H1 (cell line): ENCODE measurements around the gene STRA8. TPM values are rescaled to one million over a fixed set of nuclear protein-coding genes. Genes with fewer than 3 reads are reported as not detected.

Experiments used
- CTCF ChIA-PET: fragments of 300-600 bp; sonication (Branson Sonifier 250); formaldehyde crosslinking; loops from one replicate; lab custom pipeline; 2021; ENCODE audit not compliant: partially characterized antibody; lab: Charles Lee
- POLR2A ChIA-PET: fragments of 300-600 bp; sonication (Branson Sonifier 250); formaldehyde crosslinking; loops from one replicate; lab custom pipeline; 2021; ENCODE audit warnings: inconsistent platforms; ENCODE audit not compliant: partially characterized antibody; lab: Charles Lee
- DNase-seq, 2 experiments: peaks; one replicate each; pipeline versions ENCODE4 v3.0.0 to v3.0.0-alpha.2; 2010 to 2022; ENCODE audit warnings: low spot score in 2 of 2, low read depth in 1 of 2, mixed read lengths in 1 of 2
- FAIRE-seq: peaks from 2 replicates; lab custom pipeline; 2011; peaks lifted over from hg19 to GRCh38; lab: Jason Lieb, UNC
- H2AFZ ChIP-seq: 2 replicates; pipeline ENCODE4 v1.8.1; 2012; ENCODE audit warnings: low read length, inconsistent platforms
- H2AK5ac ChIP-seq: 2 replicates; pipeline ENCODE4 v1.6.1; 2013; ENCODE audit warnings: low read depth, low read length
- H2BK120ac ChIP-seq: replicated peaks from 2 replicates; pipeline ENCODE3; 2013; ENCODE audit warnings: low read depth, low read length, inconsistent platforms
- H2BK12ac ChIP-seq: 2 replicates; pipeline ENCODE4 v1.6.1; 2013; ENCODE audit warnings: low read depth, low read length
- H2BK15ac ChIP-seq: 2 replicates; pipeline ENCODE4 v1.6.1; 2013; ENCODE audit warnings: low read length
- H2BK20ac ChIP-seq: 2 replicates; pipeline ENCODE4 v1.6.1; 2013; ENCODE audit warnings: low read length
- H2BK5ac ChIP-seq: 2 replicates; pipeline ENCODE4 v1.6.1; 2013; ENCODE audit warnings: low read depth, low read length
- H3K14ac ChIP-seq: 2 replicates; pipeline ENCODE4 v1.6.1; 2013; ENCODE audit warnings: inconsistent platforms; ENCODE audit not compliant: insufficient read length
- H3K18ac ChIP-seq: 2 replicates; pipeline ENCODE4 v1.6.1; 2013; ENCODE audit warnings: low read length; ENCODE audit errors: extremely low read depth
- H3K23ac ChIP-seq: 2 replicates; pipeline ENCODE4 v1.6.1; 2013; ENCODE audit warnings: inconsistent platforms; ENCODE audit not compliant: insufficient read length
- H3K23me2 ChIP-seq: 2 replicates; pipeline ENCODE4 v1.6.1; 2013; ENCODE audit warnings: low read depth, low read length
- H3K27ac ChIP-seq: 2 replicates; pipeline ENCODE4 v1.6.1; 2011; ENCODE audit warnings: low read depth, low read length, inconsistent platforms
- H3K27me3 ChIP-seq, 4 experiments: replicated peaks in 1 of 4; 1 replicate in 1 of 4; 2 replicates in 3 of 4; pipeline versions ENCODE4 v1.6.1 to v1.8.1; 2011 to 2013; ENCODE audit warnings: low read length in 3 of 4, mild to moderate bottlenecking in 3 of 4, inconsistent platforms in 2 of 4, mixed read lengths in 2 of 4, moderate library complexity in 1 of 4; ENCODE audit not compliant: control insufficient read depth in 3 of 4, insufficient read depth in 3 of 4; ENCODE audit errors: extremely low read depth in 1 of 4
- H3K36me3 ChIP-seq, 4 experiments: 2 replicates each; pipeline versions ENCODE4 v1.6.1 to v1.8.1; 2011 to 2013; ENCODE audit warnings: mild to moderate bottlenecking in 4 of 4, low read length in 3 of 4, moderate library complexity in 2 of 4, control low read depth in 1 of 4, inconsistent platforms in 1 of 4; ENCODE audit not compliant: insufficient read depth in 4 of 4, control insufficient read depth in 2 of 4
- H3K4ac ChIP-seq: replicated peaks from 2 replicates; pipeline ENCODE3; 2013; ENCODE audit warnings: low read length, low read depth, mixed read lengths, inconsistent platforms; ENCODE audit not compliant: insufficient read length
- H3K4me1 ChIP-seq, 4 experiments: replicated peaks in 1 of 4; 1 replicate in 1 of 4; 2 replicates in 3 of 4; pipeline versions ENCODE4 v1.6.1 to v1.8.1; 2011 to 2013; ENCODE audit warnings: low read length in 3 of 4, inconsistent platforms in 2 of 4, mixed read lengths in 1 of 4; ENCODE audit not compliant: insufficient read depth in 4 of 4, control insufficient read depth in 3 of 4
- H3K4me2 ChIP-seq, 2 experiments: 2 replicates each; pipeline versions ENCODE4 v1.6.1 to v1.8.1; 2011 to 2013; ENCODE audit warnings: low read depth in 2 of 2, low read length in 2 of 2, control low read depth in 1 of 2, inconsistent platforms in 1 of 2, mild to moderate bottlenecking in 1 of 2; ENCODE audit not compliant: insufficient read depth in 1 of 2
- H3K4me3 ChIP-seq, 4 experiments: fragments of 200-600, 300-600 bp in 1 of 4; sonication (generic), shearing (Covaris generic), sonication (Bioruptor Twin) in 1 of 4; 2 replicates each; pipeline versions ENCODE4 v1.5.1 to v1.8.1; 2011 to 2016; ENCODE audit warnings: low read length in 4 of 4, low read depth in 3 of 4, control low read depth in 2 of 4, inconsistent platforms in 2 of 4, mild to moderate bottlenecking in 2 of 4, mixed read lengths in 1 of 4, moderate library complexity in 1 of 4; ENCODE audit not compliant: insufficient read depth in 2 of 4; ENCODE audit errors: extremely low read depth in 1 of 4
- H3K56ac ChIP-seq: replicated peaks from 2 replicates; pipeline ENCODE3; 2013; ENCODE audit warnings: low read depth, mild to moderate bottlenecking, mixed read lengths, low read length, inconsistent platforms; ENCODE audit not compliant: insufficient read length
- H3K79me1 ChIP-seq: 2 replicates; pipeline ENCODE4 v1.6.1; 2013; ENCODE audit warnings: low read depth, low read length, control low read depth
- H3K79me2 ChIP-seq, 2 experiments: 2 replicates each; pipeline versions ENCODE4 v1.6.1 to v1.8.1; 2012 to 2013; ENCODE audit warnings: low read length in 2 of 2, mild to moderate bottlenecking in 2 of 2, inconsistent platforms in 1 of 2; ENCODE audit not compliant: insufficient read depth in 2 of 2, control insufficient read depth in 1 of 2
- H3K9ac ChIP-seq, 4 experiments: replicated peaks in 1 of 4; 1 replicate in 1 of 4; 2 replicates in 3 of 4; pipeline versions ENCODE4 v1.6.1 to v1.8.1; 2011 to 2013; ENCODE audit warnings: low read depth in 3 of 4, low read length in 3 of 4, control low read depth in 2 of 4, mild to moderate bottlenecking in 2 of 4, moderate library complexity in 2 of 4, inconsistent platforms in 1 of 4; ENCODE audit errors: extremely low read depth in 1 of 4
- H3K9me3 ChIP-seq, 2 experiments: 2 replicates each; pipeline versions ENCODE4 v1.6.1 to v1.8.1; 2012 to 2013; ENCODE audit warnings: mild to moderate bottlenecking in 2 of 2, moderate library complexity in 2 of 2, control low read depth in 1 of 2, inconsistent platforms in 1 of 2, low read depth in 1 of 2, low read length in 1 of 2, mixed read lengths in 1 of 2; ENCODE audit not compliant: insufficient read depth in 2 of 2
- H4K20me1 ChIP-seq, 2 experiments: replicated peaks in 1 of 2; 2 replicates each; pipeline versions ENCODE3 to v1.8.1; 2011 to 2013; ENCODE audit warnings: inconsistent platforms in 2 of 2, low read length in 2 of 2, mild to moderate bottlenecking in 1 of 2; ENCODE audit not compliant: insufficient read depth in 2 of 2, control insufficient read depth in 1 of 2
- H4K5ac ChIP-seq: 2 replicates; pipeline ENCODE4 v1.6.1; 2013; ENCODE audit warnings: low read length, low read depth, mixed read lengths, inconsistent platforms; ENCODE audit not compliant: insufficient read length
- H4K8ac ChIP-seq: 2 replicates; pipeline ENCODE4 v1.8.0; 2013; ENCODE audit warnings: mild to moderate bottlenecking, moderate library complexity, low read length, inconsistent platforms; ENCODE audit not compliant: insufficient read depth; ENCODE audit errors: extremely low read depth
- H4K91ac ChIP-seq: replicated peaks from 2 replicates; pipeline ENCODE3; 2013; ENCODE audit warnings: low read length, mixed read lengths, inconsistent platforms; ENCODE audit not compliant: insufficient read length
- ASH2L ChIP-seq: fragments of 200-600, 300-600 bp; sonication (generic); IDR thresholded peaks from one replicate; pipeline ENCODE4 v1.7.1; 2017; ENCODE audit warnings: low read length
- CEBPB ChIP-seq: IDR thresholded peaks from 2 replicates; pipeline ENCODE4 v1.6.1; 2012; ENCODE audit warnings: low read depth, low read length
- CREB1 ChIP-seq: IDR thresholded peaks from 2 replicates; pipeline ENCODE4 v1.6.1; 2012; ENCODE audit warnings: inconsistent platforms
- EGR1 ChIP-seq: IDR thresholded peaks from 2 replicates; pipeline ENCODE4 v1.6.1; 2011; ENCODE audit warnings: low read depth, low read length, borderline replicate concordance
- EP300 ChIP-seq, 2 experiments: IDR thresholded peaks; 1 replicate in 1 of 2; 2 replicates in 1 of 2; pipeline ENCODE4 v1.6.1; 2011 to 2012; ENCODE audit warnings: low read depth in 2 of 2, low read length in 2 of 2, mild to moderate bottlenecking in 2 of 2, borderline replicate concordance in 1 of 2, inconsistent platforms in 1 of 2, moderate library complexity in 1 of 2
- JUND ChIP-seq: IDR thresholded peaks from 2 replicates; pipeline ENCODE4 v1.6.1; 2011; ENCODE audit warnings: mild to moderate bottlenecking, improper control_type of control experiment, low read length
- POLR2A ChIP-seq, 2 experiments: IDR thresholded peaks; 1 replicate in 1 of 2; 2 replicates in 1 of 2; pipeline ENCODE4 v1.6.1; 2011; ENCODE audit warnings: low read depth in 2 of 2, low read length in 2 of 2, mild to moderate bottlenecking in 2 of 2; ENCODE audit errors: control extremely low read depth in 1 of 2
- POLR2AphosphoS5 ChIP-seq: IDR thresholded peaks from 2 replicates; pipeline ENCODE4 v1.6.1; 2011; ENCODE audit warnings: low read depth, low read length
- SIN3A ChIP-seq, 2 experiments: IDR thresholded peaks in 1 of 2; conservative IDR thresholded peaks in 1 of 2; 2 replicates each; pipeline ENCODE4 v1.6.1; 2011 to 2012; ENCODE audit warnings: low read length in 2 of 2, improper control_type of control experiment in 1 of 2, low read depth in 1 of 2, mild to moderate bottlenecking in 1 of 2
- TAF1 ChIP-seq: IDR thresholded peaks from 2 replicates; pipeline ENCODE4 v1.6.1; 2011; ENCODE audit warnings: mild to moderate bottlenecking, low read depth, low read length
- TAF7 ChIP-seq: optimal IDR thresholded peaks from 2 replicates; pipeline ENCODE3; 2011; ENCODE audit warnings: low read depth, mild to moderate bottlenecking, inconsistent platforms, low read length, moderate library complexity, borderline replicate concordance
- TBP ChIP-seq: IDR thresholded peaks from 2 replicates; pipeline ENCODE4 v1.6.1; 2011; ENCODE audit warnings: low read depth, low read length, improper control_type of control experiment
- WGBS, 2 experiments: shearing (Covaris generic) in 1 of 2; methylation state at CpG; one replicate each; pipeline versions ENCODE4 v1.1.6 to v1.1.7; 2013 to 2015; ENCODE audit warnings: low lambda C conversion rate in 2 of 2, mixed read lengths in 2 of 2, inconsistent platforms in 1 of 2, low coverage in 1 of 2, missing lambda C conversion rate in 1 of 2; ENCODE audit not compliant: insufficient replicate concordance in 2 of 2, insufficient coverage in 1 of 2, insufficient read length in 1 of 2; ENCODE audit errors: extremely low coverage in 1 of 2, missing lambda C conversion rate in 1 of 2; 5-methylcytosine and 5-hydroxymethylcytosine counted together
- polyA plus RNA-seq, 7 experiments: library from polyadenylated mRNA; depleted of rRNA in 3 of 7; stranded (reverse) in 5 of 7; unstranded in 2 of 7; fragments of >200 nt in 5 of 7; fragments of 200-250 nt in 2 of 7; gene quantifications; 1 replicate in 5 of 7; 2 replicates in 1 of 7; 4 replicates in 1 of 7; pipeline versions ENCODE4 v1.2.1 to v1.2.3, GENCODE V29; 2011 to 2013; ENCODE audit warnings: missing spikeins in 2 of 7, mixed read lengths in 2 of 7
- total RNA-seq: library from RNA; stranded (reverse); fragmentation: NEBNext Ultra II Directional; extraction: Animal tissue kit (Norgen Biotek cat#: 25700); gene quantifications from 2 replicates; pipeline ENCODE4 v1.2.1, GENCODE V29; 2021

Gene STRA8
- total and polyA plus RNA-seq, 2 of the 8 experiments (the other 6 are each of a cell fraction or from before 2014, with no cell fraction given), result not detected

DNA sequence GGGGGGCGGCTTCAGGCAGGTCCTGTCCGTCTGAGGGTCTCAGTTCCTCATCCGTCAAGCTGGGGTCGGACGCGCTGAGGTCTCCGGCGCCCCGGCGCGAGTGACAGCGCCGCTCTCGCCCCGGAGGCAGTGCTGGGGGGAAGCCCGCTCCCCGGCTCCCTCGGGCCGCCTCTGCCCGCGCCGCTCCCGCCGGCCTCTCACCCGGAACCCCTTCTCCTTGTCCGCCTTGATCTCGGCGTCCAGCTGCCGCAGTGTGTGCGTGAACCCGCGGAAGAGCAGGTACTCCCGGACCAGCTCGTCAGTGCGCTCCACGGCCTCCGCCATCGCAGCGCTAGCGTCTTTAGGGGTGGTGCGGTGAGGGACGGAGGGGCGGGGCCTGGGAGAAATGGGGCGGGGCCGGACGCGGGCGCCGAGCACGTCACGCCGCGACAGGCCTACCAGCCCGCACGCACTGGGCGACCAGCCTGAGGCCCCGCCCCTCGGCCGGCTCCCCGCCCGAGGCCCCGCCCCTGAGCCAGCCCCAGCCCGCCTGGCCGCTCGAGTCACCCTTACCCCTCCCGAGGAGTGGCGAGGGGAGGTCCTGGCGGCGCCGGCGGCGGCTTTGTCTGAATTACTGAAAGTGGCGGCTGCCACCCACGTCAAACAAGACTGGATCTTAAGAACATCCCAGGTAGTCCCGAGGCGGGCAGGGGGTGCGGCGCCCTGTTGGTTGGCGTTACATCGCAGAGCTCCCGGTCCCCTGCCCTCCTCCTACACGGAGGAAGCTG, 22.3 kb upstream of the STRA8 start, which contains the start of gene WDR91:
Gene WDR91 (minus strand): TSS at position 348 of the 767 bp plus-strand sequence. CDS start 24 bp downstream, at position 324.
- Histone ChIP-seq H3K79me2 (no peaks in the 10 kb centered on the region), H3K4me2 (peak within 1 kb of the TSS; percentile 94 to 96), H3K9ac (peak within 1 kb of the TSS; percentile 62 to 83 (median 70)), H3K27me3 (peaks cover 0 to 8% (median 3%) of the 10 kb centered on the region in 4 experiments; a peak in 5 of 7 replicates), H3K36me3 (no peaks in the 10 kb centered on the region), H4K20me1 (no peaks in the 10 kb centered on the region), H3K9me3 (no peaks in the 10 kb centered on the region), H3K27ac (no peak within 1 kb of the TSS), H3K18ac (peak within 1 kb of the TSS; percentile 87), H2BK15ac (peak within 1 kb of the TSS; percentile 10; the same call in 1 of the 2 replicates), H3K4me3 (peak within 1 kb of the TSS; percentile 58 to 97 (median 78)), H2BK20ac (no peak within 1 kb of the TSS), H2BK12ac (peak within 1 kb of the TSS; percentile 12; the same call in 1 of the 2 replicates), H3K4me1 (no peaks in the 10 kb centered on the region; a peak in 2 of 7 replicates), H3K56ac (peak within 1 kb of the TSS; percentile 65), H3K23me2 (peaks cover 8% of the 10 kb centered on the region), H4K5ac (peak within 1 kb of the TSS; percentile 66), H4K91ac (peak within 1 kb of the TSS; percentile 88), H4K8ac (no peak within 1 kb of the TSS), H2AK5ac (peak within 1 kb of the TSS; percentile 7; the same call in 1 of the 2 replicates), H3K23ac (no peak within 1 kb of the TSS), H2AFZ (peak within 1 kb of the TSS; percentile 93), H3K4ac (no peak within 1 kb of the TSS), H3K14ac (no peak within 1 kb of the TSS), H3K79me1 (no peaks in the 10 kb centered on the region), H2BK120ac (no peak within 1 kb of the TSS), H2BK5ac (no peak within 1 kb of the TSS; the same call in 1 of the 2 replicates)
- ChIA-PET POLR2A (interaction anchor here (0.6 to 1.5 kb wide), 3 partner anchors 46 to 183 kb away, joined by 3 to 4 read pairs (median 3); no protein-coding TSS in a partner anchor), CTCF (interaction anchor here (1.0 to 2.3 kb wide), 2 partner anchors 17 to 21 kb away, joined by 4 to 5 read pairs; no protein-coding TSS in a partner anchor)
- peak; percentile 78 to 92 for DNase-seq
- WGBS, 2 experiments, result 1% methylated on average over 49 of the region's 82 CpGs; no CpG with 5 or more reads in 1 of the 2 experiments
- FAIRE-seq, result no peak
- TF ChIP-seq EGR1, result no peak
- TF ChIP-seq TAF7, result peak; percentile 82
- TF ChIP-seq CEBPB, result no peak
- peak; percentile 61; the same call in 1 of the 2 replicates for TF ChIP-seq TBP
- peak; percentile 87 for TF ChIP-seq TAF1
- TF ChIP-seq EP300 (IDR thresholded peaks at IDR 0.05; ENCODE audit: borderline replicate concordance in 1 of 2, low read depth in 2 of 2, low read length in 2 of 2), result no peak
- TF ChIP-seq CREB1, result peak; percentile 78
- no peak for TF ChIP-seq JUND
- peak; percentile 15 to 68; a peak in 3 of 4 replicates for TF ChIP-seq SIN3A (conservative IDR thresholded peaks at IDR 0.05 in 1 of 2, IDR thresholded peaks at IDR 0.05 in 1 of 2; ENCODE audit: low read depth in 1 of 2, low read length in 2 of 2)
- TF ChIP-seq POLR2A (IDR thresholded peaks at IDR 0.05; ENCODE audit: control extremely low read depth in 1 of 2, low read depth in 2 of 2, low read length in 2 of 2), result peak in 1 of 2 experiments; percentile 74; a peak in 2 of 3 replicates
- peak; percentile 72 for TF ChIP-seq POLR2AphosphoS5
- TF ChIP-seq ASH2L, result peak; percentile 84
